ENCODE results near the gene EPO.
A peak's percentile ranks its signal among the peaks of the same experiment; 100 is the strongest.
"Not testable (repeated sequence)": the region's sequence is repeated elsewhere in the genome, so short reads cannot be mapped to it uniquely, and the experiment has no call there.

The EPO gene

GRCh38 chr7:100683659-100684533 lies 36.4 kb upstream of the EPO start:
- no peak for DNase-seq

GRCh38 chr7:100684534-100685042 lies 35.7 kb upstream of the EPO start:
- no peak for DNase-seq

GRCh38 chr7:100685049-100685605 lies 35.1 kb upstream of the EPO start:
- DNase-seq = no peak

GRCh38 chr7:100685631-100686145 lies 34.6 kb upstream of the EPO start:
- no peak for DNase-seq

GRCh38 chr7:100686201-100686821 lies 34.0 kb upstream of the EPO start:
- DNase-seq = no peak

- DNase-seq = no peak
Measured at GRCh38 chr7:100686822-100687211, 33.5 kb upstream of the EPO start.

- DNase-seq = no peak
Measured at GRCh38 chr7:100687261-100687660, 33.0 kb upstream of the EPO start.

GRCh38 chr7:100687751-100688300 lies 32.4 kb upstream of the EPO start:
- DNase-seq = no peak

- no peak for DNase-seq
Measured at GRCh38 chr7:100688326-100688860, 31.9 kb upstream of the EPO start.

- peak; percentile 21 for DNase-seq
Measured at GRCh38 chr7:100689230-100690135, 30.8 kb upstream of the EPO start.

- DNase-seq = peak; percentile 82
Measured at GRCh38 chr7:100691676-100692577, 28.3 kb upstream of the EPO start.

- DNase-seq = no peak
Measured at GRCh38 chr7:100692578-100692961, 27.7 kb upstream of the EPO start.

- DNase-seq = peak; percentile 21
Measured at GRCh38 chr7:100693312-100694097, 26.8 kb upstream of the EPO start.

GRCh38 chr7:100694098-100694745 lies 26.0 kb upstream of the EPO start, which contains the start of gene GIGYF1:
Gene GIGYF1 (minus strand): TSS chr7:100694250. CDS start chr7:100688238, 6,012 bp downstream.
- peak; percentile 82 for DNase-seq

GRCh38 chr7:100696123-100696521 lies 24.1 kb upstream of the EPO start:
- DNase-seq = no peak

GRCh38 chr7:100699018-100699417 lies 21.2 kb upstream of the EPO start:
- no peak for DNase-seq

- not testable (repeated sequence) for DNase-seq
Measured at GRCh38 chr7:100701089-100701488, 19.2 kb upstream of the EPO start.

- DNase-seq = peak; percentile 92
Measured at GRCh38 chr7:100705320-100705752, 14.9 kb upstream of the EPO start.

Data from right hindlimb (tissue), 1 donor.